IMR-90 (cell line): ENCODE results near the gene DUS3L. TPM values are rescaled to one million over a fixed set of nuclear protein-coding genes. Genes with fewer than 3 reads are reported as not detected.

ENCODE experiments used
- ATAC-seq: fragments of 200-7000 bp; cut with Tn5 transposase; 2 replicates; pipeline ENCODE4 v1.9.1; 2020; ENCODE audit warnings: low read depth, mild to moderate bottlenecking, moderate library complexity
- BruUV-seq: library from RNA; stranded (reverse); fragments of 400-500 nt; replicated peaks from 2 replicates; lab custom pipeline; 2021; lab: Mats Ljungman, UMichigan
- CTCF ChIA-PET: fragments of 300-600 bp; formaldehyde crosslinking; extraction: SDS; loops from one replicate; lab custom pipeline; 2021; ENCODE audit warnings: antibody characterized with exemption; lab: Yijun Ruan, JAX
- POLR2A ChIA-PET: fragments of 300-600 bp; sonication (Branson Sonifier 250); formaldehyde crosslinking; loops from one replicate; lab custom pipeline; 2022; ENCODE audit warnings: antibody characterized with exemption; ENCODE audit not compliant: unreplicated experiment; lab: Charles Lee
- DNase-seq: peaks from one replicate; pipeline ENCODE4 v3.0.0; 2013
- H2AFZ ChIP-seq: replicated peaks from 2 replicates; pipeline ENCODE3; 2013; ENCODE audit warnings: low read length, mild to moderate bottlenecking; ENCODE audit not compliant: poor library complexity
- H2AK5ac ChIP-seq: 2 replicates; pipeline ENCODE4 v1.6.1; 2013; ENCODE audit warnings: low read depth, low read length, inconsistent platforms
- H2AK9ac ChIP-seq: replicated peaks from 2 replicates; pipeline ENCODE3; 2013; ENCODE audit warnings: mild to moderate bottlenecking, low read depth, low read length, moderate library complexity; ENCODE audit not compliant: poor library complexity
- H2BK120ac ChIP-seq: 2 replicates; pipeline ENCODE4 v1.6.1; 2013; ENCODE audit warnings: low read depth, low read length, inconsistent platforms
- H2BK15ac ChIP-seq: 3 replicates; pipeline ENCODE4 v1.6.1; 2013; ENCODE audit warnings: low read depth, low read length, inconsistent platforms
- H2BK20ac ChIP-seq: 2 replicates; pipeline ENCODE4 v1.6.1; 2013; ENCODE audit warnings: low read depth, mild to moderate bottlenecking, inconsistent platforms, low read length, moderate library complexity
- H2BK5ac ChIP-seq: 2 replicates; pipeline ENCODE4 v1.6.1; 2013; ENCODE audit warnings: mild to moderate bottlenecking, low read depth, low read length, inconsistent platforms; ENCODE audit not compliant: poor library complexity, severe bottlenecking
- H3K14ac ChIP-seq: replicated peaks from 2 replicates; pipeline ENCODE4 v1.6.1; 2013; ENCODE audit warnings: low read depth, low read length, inconsistent platforms
- H3K18ac ChIP-seq: 2 replicates; pipeline ENCODE4 v1.6.1; 2013; ENCODE audit warnings: low read depth, low read length, control low read depth
- H3K23ac ChIP-seq: 2 replicates; pipeline ENCODE4 v1.6.1; 2013; ENCODE audit warnings: low read depth, low read length, inconsistent platforms
- H3K27ac ChIP-seq: 2 replicates; pipeline ENCODE4 v1.5.1; 2013; ENCODE audit warnings: mild to moderate bottlenecking, control low read depth, low read length; ENCODE audit not compliant: insufficient read depth
- H3K27me3 ChIP-seq: 2 replicates; pipeline ENCODE4 v1.6.1; 2013; ENCODE audit warnings: low read length; ENCODE audit not compliant: control insufficient read depth, insufficient read depth
- H3K36me3 ChIP-seq: 2 replicates; pipeline ENCODE4 v1.6.1; 2013; ENCODE audit warnings: low read length, mixed read lengths; ENCODE audit not compliant: control insufficient read depth, insufficient read depth
- H3K4ac ChIP-seq: 2 replicates; pipeline ENCODE4 v1.6.1; 2013; ENCODE audit warnings: low read depth, low read length, inconsistent platforms
- H3K4me1 ChIP-seq: 2 replicates; pipeline ENCODE4 v1.6.1; 2013; ENCODE audit warnings: low read length, mixed read lengths; ENCODE audit not compliant: control insufficient read depth, insufficient read depth
- H3K4me2 ChIP-seq: 2 replicates; pipeline ENCODE4 v1.6.1; 2013; ENCODE audit warnings: low read depth, mild to moderate bottlenecking, control low read depth, low read length, moderate library complexity
- H3K4me3 ChIP-seq: 2 replicates; pipeline ENCODE4 v1.5.1; 2013; ENCODE audit warnings: low read depth, mild to moderate bottlenecking, control low read depth, low read length, moderate library complexity; ENCODE audit not compliant: insufficient read depth
- H3K56ac ChIP-seq: 2 replicates; pipeline ENCODE4 v1.6.1; 2013; ENCODE audit warnings: low read length, inconsistent platforms; ENCODE audit not compliant: insufficient read depth; ENCODE audit errors: extremely low read depth
- H3K79me1 ChIP-seq, 2 experiments: 2 replicates each; pipeline ENCODE4 v1.6.1; 2013; ENCODE audit warnings: low read length in 2 of 2, inconsistent platforms in 1 of 2, low read depth in 1 of 2
- H3K9ac ChIP-seq: 2 replicates; pipeline ENCODE4 v1.6.1; 2013; ENCODE audit warnings: low read depth, low read length, control low read depth
- H3K9me1 ChIP-seq: 2 replicates; pipeline ENCODE4 v1.6.1; 2013; ENCODE audit warnings: low read length, inconsistent platforms; ENCODE audit not compliant: insufficient read depth
- H3K9me3 ChIP-seq: 2 replicates; pipeline ENCODE4 v1.6.1; 2013; ENCODE audit warnings: low read length; ENCODE audit not compliant: control insufficient read depth, insufficient read depth
- H4K20me1 ChIP-seq: 2 replicates; pipeline ENCODE4 v1.6.1; 2013; ENCODE audit warnings: low read length, inconsistent platforms; ENCODE audit not compliant: insufficient read depth
- H4K5ac ChIP-seq: 2 replicates; pipeline ENCODE4 v1.6.1; 2013; ENCODE audit warnings: mild to moderate bottlenecking, low read depth, low read length, control low read depth
- H4K8ac ChIP-seq, 2 experiments: 2 replicates each; pipeline ENCODE4 v1.6.1; 2013; ENCODE audit warnings: low read depth in 2 of 2, low read length in 2 of 2, control low read depth in 1 of 2, inconsistent platforms in 1 of 2
- H4K91ac ChIP-seq: 2 replicates; pipeline ENCODE4 v1.6.1; 2013; ENCODE audit warnings: low read depth, low read length, inconsistent platforms; ENCODE audit not compliant: insufficient read depth
- BHLHE40 ChIP-seq: fragments of 150-350 bp; IDR thresholded peaks from 2 replicates; pipeline ENCODE4 v1.6.1; 2016; ENCODE audit warnings: mild to moderate bottlenecking, low read depth, low read length
- CEBPB ChIP-seq: IDR thresholded peaks from 2 replicates; pipeline ENCODE4 v1.6.1; 2012; ENCODE audit warnings: low read depth, low read length, improper control_type of control experiment
- CHD1 ChIP-seq: IDR thresholded peaks from 2 replicates; pipeline ENCODE4 v1.6.1; 2012; ENCODE audit warnings: low read depth, low read length, improper control_type of control experiment
- FOS ChIP-seq: fragments of 150-350 bp; IDR thresholded peaks from 2 replicates; pipeline ENCODE4 v1.6.1; 2016; ENCODE audit warnings: low read depth, low read length
- MAFK ChIP-seq: IDR thresholded peaks from 2 replicates; pipeline ENCODE4 v1.6.1; 2012; ENCODE audit warnings: low read depth, low read length, improper control_type of control experiment
- NFE2L2 ChIP-seq: fragments of 150-350 bp; IDR thresholded peaks from 2 replicates; pipeline ENCODE4 v1.6.1; 2016; ENCODE audit warnings: low read depth, mild to moderate bottlenecking, low read length
- POLR2A ChIP-seq: IDR thresholded peaks from 2 replicates; pipeline ENCODE4 v1.6.1; 2012; ENCODE audit warnings: mild to moderate bottlenecking, low read depth, low read length
- RAD21 ChIP-seq: IDR thresholded peaks from 2 replicates; pipeline ENCODE4 v1.6.1; 2012; ENCODE audit warnings: low read length, improper control_type of control experiment
- RCOR1 ChIP-seq: IDR thresholded peaks from 2 replicates; pipeline ENCODE4 v1.6.1; 2012; ENCODE audit warnings: mild to moderate bottlenecking, low read length, improper control_type of control experiment; ENCODE audit not compliant: insufficient replicate concordance
- WGBS, 2 experiments: methylation state at CpG; one replicate each; pipeline versions ENCODE4 v1.1.5 to v1.1.7; 2013; ENCODE audit warnings: missing lambda C conversion rate in 2 of 2; ENCODE audit not compliant: insufficient read length in 1 of 2; ENCODE audit errors: extremely low coverage in 2 of 2; 5-methylcytosine and 5-hydroxymethylcytosine counted together
- dilution Hi-C: fragments of 300-500 bp; cut with HindIII; formaldehyde crosslinking; loops from one replicate; pipeline ENCODE4 v1.14.3; 2018; ENCODE audit warnings: low sequenced_read_pairs; ENCODE audit not compliant: unreplicated experiment
- in situ Hi-C: fragments of 300-500 bp; cut with MboI; formaldehyde crosslinking; loops from 3 replicates; pipeline ENCODE4 v1.14.3; 2019; ENCODE audit warnings: low sequenced_read_pairs, inconsistent platforms, mixed read lengths
- intact Hi-C: fragments of 100-400 bp; cut with micrococcal nuclease; formaldehyde crosslinking; loops from 2 replicates; pipeline ENCODE4 v1.10.0; 2022
- polyA plus RNA-seq, 3 experiments: library from polyadenylated mRNA; depleted of rRNA; stranded (reverse); fragments of >200 nt; gene quantifications; 2 replicates each; pipeline ENCODE4 v1.2.3, GENCODE V29; 2012; ENCODE audit warnings: low replicate concordance in 1 of 3
- total RNA-seq: library from RNA; depleted of rRNA; stranded (reverse); fragments of >200 nt; gene quantifications from 2 replicates; pipeline ENCODE4 v1.2.3, GENCODE V29; 2012
- TF ChIP-seq, protein P1 (sequence below): conservative IDR thresholded peaks from 2 replicates; pipeline ENCODE4 v1.5.1; 2012; ENCODE audit warnings: mild to moderate bottlenecking, low read depth, low read length, improper control_type of control experiment
- TF ChIP-seq, protein P2 (sequence below): fragments of 150-350 bp; IDR thresholded peaks from 2 replicates; pipeline ENCODE4 v1.6.1; 2017; ENCODE audit warnings: mild to moderate bottlenecking, antibody characterized with exemption, low read length, low read depth
- TF ChIP-seq, protein P3 (sequence below): fragments of 150-350 bp; IDR thresholded peaks from 2 replicates; pipeline ENCODE4 v1.6.1; 2016; ENCODE audit warnings: low read depth, mild to moderate bottlenecking, low read length, moderate library complexity, borderline replicate concordance

DUS3L gene
- total and polyA plus RNA-seq, 2 of the 4 experiments (the other 2 are of a cell fraction), result 12.4 to 21.3 TPM

- no peaks in the 10 kb centered on the region for H3K79me1 ChIP-seq
- H2AK9ac ChIP-seq, result no peak overlapping the region
- H3K36me3 ChIP-seq, result no peaks in the 10 kb centered on the region
- H3K9me3 ChIP-seq, result no peaks in the 10 kb centered on the region
- no peak overlapping the region for H3K27ac ChIP-seq
- ChIA-PET CTCF (no interaction called here), POLR2A (no interaction called here)
- H3K18ac ChIP-seq, result no peak overlapping the region
- H2BK20ac ChIP-seq, result no peak overlapping the region
- no CpG with 5 or more reads among the region's 7 CpGs for WGBS, 2 experiments
- H4K91ac ChIP-seq, result no peak overlapping the region
- TF ChIP-seq RCOR1 (no peak), CHD1 (no peak), CEBPB (no peak), BHLHE40 (no peak), NFE2L2 (no peak), MAFK (no peak), RAD21 (no peak), POLR2A (no peak), FOS (no peak)
- TF ChIP-seq, protein P1, sequence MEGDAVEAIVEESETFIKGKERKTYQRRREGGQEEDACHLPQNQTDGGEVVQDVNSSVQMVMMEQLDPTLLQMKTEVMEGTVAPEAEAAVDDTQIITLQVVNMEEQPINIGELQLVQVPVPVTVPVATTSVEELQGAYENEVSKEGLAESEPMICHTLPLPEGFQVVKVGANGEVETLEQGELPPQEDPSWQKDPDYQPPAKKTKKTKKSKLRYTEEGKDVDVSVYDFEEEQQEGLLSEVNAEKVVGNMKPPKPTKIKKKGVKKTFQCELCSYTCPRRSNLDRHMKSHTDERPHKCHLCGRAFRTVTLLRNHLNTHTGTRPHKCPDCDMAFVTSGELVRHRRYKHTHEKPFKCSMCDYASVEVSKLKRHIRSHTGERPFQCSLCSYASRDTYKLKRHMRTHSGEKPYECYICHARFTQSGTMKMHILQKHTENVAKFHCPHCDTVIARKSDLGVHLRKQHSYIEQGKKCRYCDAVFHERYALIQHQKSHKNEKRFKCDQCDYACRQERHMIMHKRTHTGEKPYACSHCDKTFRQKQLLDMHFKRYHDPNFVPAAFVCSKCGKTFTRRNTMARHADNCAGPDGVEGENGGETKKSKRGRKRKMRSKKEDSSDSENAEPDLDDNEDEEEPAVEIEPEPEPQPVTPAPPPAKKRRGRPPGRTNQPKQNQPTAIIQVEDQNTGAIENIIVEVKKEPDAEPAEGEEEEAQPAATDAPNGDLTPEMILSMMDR, result no peak
- TF ChIP-seq, protein P2, sequence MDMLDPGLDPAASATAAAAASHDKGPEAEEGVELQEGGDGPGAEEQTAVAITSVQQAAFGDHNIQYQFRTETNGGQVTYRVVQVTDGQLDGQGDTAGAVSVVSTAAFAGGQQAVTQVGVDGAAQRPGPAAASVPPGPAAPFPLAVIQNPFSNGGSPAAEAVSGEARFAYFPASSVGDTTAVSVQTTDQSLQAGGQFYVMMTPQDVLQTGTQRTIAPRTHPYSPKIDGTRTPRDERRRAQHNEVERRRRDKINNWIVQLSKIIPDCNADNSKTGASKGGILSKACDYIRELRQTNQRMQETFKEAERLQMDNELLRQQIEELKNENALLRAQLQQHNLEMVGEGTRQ, result no peak
- TF ChIP-seq, protein P3, sequence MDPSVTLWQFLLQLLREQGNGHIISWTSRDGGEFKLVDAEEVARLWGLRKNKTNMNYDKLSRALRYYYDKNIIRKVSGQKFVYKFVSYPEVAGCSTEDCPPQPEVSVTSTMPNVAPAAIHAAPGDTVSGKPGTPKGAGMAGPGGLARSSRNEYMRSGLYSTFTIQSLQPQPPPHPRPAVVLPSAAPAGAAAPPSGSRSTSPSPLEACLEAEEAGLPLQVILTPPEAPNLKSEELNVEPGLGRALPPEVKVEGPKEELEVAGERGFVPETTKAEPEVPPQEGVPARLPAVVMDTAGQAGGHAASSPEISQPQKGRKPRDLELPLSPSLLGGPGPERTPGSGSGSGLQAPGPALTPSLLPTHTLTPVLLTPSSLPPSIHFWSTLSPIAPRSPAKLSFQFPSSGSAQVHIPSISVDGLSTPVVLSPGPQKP, result no peak
- no peak overlapping the region for H2BK5ac ChIP-seq
- DNase-seq (no peak), ATAC-seq (no peak)
- H3K14ac ChIP-seq, result no peak overlapping the region
- H3K27me3 ChIP-seq, result peaks cover 15% of the 10 kb centered on the region
- no peaks in the 10 kb centered on the region for H4K20me1 ChIP-seq
- H3K56ac ChIP-seq, result no peak overlapping the region
- no peak overlapping the region for H2AFZ ChIP-seq
- no peak overlapping the region for H3K4me3 ChIP-seq
- H2AK5ac ChIP-seq, result no peak overlapping the region
- no peak overlapping the region for H3K23ac ChIP-seq
- H2BK15ac ChIP-seq, result no peak overlapping the region
- no peaks in the 10 kb centered on the region for H3K4me1 ChIP-seq
- H4K5ac ChIP-seq, result no peak overlapping the region
- no peak overlapping the region for H3K4me2 ChIP-seq
- H3K9me1 ChIP-seq, result no peaks in the 10 kb centered on the region
- H4K8ac ChIP-seq, result no peak overlapping the region
- dilution Hi-C loops (no loop called here), intact Hi-C loops (no loop called here), in situ Hi-C loops (no loop called here)
- H2BK120ac ChIP-seq, result no peak overlapping the region
- no peak overlapping the region for H3K9ac ChIP-seq
- no peak overlapping the region for H3K4ac ChIP-seq
- no TSS peak for BruUV-seq
Measured at GRCh38 chr19:5751709-5752108, 39.3 kb downstream of the DUS3L start.
